GM19324 (cell line): ENCODE data around the gene RFT1.
A peak's percentile ranks its signal among the peaks of the same experiment; 100 is the strongest.

Experiments
- ATAC-seq: cut with Tn5 transposase; IDR thresholded peaks from one replicate; pipeline ENCODE4 v1.9.1; 2021; ENCODE audit warnings: mild to moderate bottlenecking, moderate library complexity; ENCODE audit not compliant: unreplicated experiment, low FRiP score

RFT1 gene, protein sequence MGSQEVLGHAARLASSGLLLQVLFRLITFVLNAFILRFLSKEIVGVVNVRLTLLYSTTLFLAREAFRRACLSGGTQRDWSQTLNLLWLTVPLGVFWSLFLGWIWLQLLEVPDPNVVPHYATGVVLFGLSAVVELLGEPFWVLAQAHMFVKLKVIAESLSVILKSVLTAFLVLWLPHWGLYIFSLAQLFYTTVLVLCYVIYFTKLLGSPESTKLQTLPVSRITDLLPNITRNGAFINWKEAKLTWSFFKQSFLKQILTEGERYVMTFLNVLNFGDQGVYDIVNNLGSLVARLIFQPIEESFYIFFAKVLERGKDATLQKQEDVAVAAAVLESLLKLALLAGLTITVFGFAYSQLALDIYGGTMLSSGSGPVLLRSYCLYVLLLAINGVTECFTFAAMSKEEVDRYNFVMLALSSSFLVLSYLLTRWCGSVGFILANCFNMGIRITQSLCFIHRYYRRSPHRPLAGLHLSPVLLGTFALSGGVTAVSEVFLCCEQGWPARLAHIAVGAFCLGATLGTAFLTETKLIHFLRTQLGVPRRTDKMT

DNA sequence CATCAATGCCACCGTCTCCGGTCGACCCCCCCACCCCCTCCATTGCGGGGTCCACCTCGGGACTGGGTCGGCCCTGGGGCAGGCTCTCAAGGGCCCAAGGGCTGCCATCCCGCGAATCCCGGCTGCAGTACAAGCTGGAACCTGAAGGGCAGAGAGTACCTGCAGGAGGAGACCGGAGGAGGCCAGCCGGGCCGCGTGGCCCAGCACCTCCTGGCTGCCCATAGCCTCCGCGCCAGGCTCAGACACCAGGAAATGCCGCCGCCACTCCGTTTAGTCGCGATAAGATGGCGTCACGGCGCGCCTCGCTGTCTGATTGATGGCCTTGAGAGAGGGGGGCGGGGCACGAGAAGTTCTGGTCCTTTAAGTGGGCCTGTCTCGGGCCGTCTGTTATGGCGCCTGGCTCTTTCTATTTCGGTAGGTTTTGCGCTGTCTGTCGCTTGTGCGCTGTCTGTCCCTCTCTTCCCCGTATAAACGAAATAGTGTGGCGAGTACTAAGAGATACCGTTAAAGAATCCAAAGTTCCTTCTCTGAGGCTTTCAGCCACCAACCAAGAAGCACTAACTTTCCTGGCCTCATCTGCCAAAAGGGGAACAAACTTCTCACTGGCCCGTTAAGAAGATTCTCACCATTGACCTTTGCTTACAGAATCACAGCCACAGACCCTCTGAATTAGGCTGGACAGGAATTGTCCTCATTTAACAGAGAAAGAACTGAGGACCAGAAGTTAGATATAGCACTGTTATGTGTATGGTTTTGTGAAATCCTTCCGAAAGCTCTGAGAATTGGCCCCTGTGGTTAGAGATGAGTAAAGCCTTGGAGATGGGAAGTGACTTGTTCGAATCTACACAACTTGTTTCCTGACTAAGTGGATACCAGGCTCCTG, at the start of gene RFT1:
Gene RFT1, minus strand, starts transcription at position 257 of the 883 bp plus-strand sequence. Its CDS starts 35 bp downstream, at position 222.
- peak; percentile 83 for ATAC-seq

DNA sequence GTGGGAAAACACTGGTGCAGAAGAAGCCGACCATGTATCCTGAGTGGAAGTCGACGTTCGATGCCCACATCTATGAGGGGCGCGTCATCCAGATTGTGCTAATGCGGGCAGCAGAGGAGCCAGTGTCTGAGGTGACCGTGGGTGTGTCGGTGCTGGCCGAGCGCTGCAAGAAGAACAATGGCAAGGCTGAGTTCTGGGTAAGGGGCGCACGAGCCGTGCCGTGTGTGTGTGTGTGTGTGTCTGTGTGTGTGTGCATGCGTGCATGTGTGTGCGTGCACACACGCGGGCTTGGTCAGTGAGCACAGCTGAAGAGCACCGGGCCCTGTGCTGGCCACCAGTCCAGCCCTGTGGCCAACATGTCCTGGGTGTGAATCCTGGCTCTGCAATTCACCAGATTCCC, 49.3 kb upstream of the RFT1 start:
- no peak for ATAC-seq

DNA sequence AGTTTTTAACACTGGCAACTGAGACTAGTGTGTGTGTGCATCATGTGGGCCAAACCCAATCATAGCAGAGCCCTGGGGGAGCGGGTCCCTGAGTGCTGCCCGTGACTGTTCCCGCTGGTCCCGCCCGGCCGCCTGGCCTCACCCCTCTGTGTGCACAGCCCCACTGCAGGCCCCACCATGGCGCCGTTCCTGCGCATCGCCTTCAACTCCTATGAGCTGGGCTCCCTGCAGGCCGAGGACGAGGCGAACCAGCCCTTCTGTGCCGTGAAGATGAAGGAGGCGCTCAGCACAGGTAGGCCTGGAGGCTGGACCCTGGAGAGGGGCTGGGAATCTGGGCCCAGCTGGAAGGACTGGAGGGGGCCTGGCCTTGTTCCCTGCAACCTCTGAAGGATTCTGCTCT, 48.0 kb upstream of the RFT1 start:
- no peak for ATAC-seq

DNA sequence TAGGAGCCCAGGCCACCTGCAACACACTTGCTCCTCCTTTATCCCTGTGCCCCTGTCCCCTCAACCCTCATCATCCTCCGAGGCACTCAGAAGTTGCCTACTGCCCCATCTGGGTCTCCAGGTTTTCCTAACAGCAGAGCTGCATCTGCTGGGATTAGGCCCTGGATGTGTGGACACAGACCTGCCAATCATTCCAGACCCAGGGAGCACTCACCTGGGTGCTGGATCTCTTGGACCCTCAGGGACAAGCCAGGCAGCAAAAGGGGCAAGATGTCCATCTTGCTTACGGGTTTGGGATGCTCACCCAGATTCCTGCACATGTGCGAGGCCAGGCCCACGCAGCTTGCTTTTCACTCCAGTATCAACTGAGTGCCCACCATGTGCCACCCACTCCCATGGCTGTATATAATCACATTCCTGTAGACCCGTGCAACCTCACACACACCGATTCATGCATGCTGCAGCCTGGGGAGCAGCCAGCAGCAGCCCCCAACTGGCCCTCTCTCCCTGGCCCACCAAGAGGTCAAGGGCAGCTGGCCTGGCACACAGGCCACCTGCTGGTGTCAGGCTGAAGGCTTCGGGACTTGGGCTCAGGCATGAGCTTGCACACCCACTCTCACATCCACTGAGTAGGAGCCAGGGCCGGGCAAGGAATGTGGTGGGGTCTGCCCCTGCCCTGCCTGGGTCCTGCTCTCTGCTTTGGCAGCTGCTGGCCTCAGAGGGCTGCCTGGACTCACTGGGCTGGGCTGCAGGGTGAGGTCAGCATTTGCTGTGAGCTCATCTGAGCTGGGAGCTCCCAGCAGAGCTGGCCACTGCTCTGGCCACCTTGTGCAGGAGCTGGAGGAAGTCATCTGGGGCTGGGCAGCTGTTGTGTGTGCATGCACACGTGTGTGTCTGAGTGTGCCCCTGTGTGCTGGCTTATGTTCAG, 45.6 kb upstream of the RFT1 start:
- ATAC-seq = no peak

DNA sequence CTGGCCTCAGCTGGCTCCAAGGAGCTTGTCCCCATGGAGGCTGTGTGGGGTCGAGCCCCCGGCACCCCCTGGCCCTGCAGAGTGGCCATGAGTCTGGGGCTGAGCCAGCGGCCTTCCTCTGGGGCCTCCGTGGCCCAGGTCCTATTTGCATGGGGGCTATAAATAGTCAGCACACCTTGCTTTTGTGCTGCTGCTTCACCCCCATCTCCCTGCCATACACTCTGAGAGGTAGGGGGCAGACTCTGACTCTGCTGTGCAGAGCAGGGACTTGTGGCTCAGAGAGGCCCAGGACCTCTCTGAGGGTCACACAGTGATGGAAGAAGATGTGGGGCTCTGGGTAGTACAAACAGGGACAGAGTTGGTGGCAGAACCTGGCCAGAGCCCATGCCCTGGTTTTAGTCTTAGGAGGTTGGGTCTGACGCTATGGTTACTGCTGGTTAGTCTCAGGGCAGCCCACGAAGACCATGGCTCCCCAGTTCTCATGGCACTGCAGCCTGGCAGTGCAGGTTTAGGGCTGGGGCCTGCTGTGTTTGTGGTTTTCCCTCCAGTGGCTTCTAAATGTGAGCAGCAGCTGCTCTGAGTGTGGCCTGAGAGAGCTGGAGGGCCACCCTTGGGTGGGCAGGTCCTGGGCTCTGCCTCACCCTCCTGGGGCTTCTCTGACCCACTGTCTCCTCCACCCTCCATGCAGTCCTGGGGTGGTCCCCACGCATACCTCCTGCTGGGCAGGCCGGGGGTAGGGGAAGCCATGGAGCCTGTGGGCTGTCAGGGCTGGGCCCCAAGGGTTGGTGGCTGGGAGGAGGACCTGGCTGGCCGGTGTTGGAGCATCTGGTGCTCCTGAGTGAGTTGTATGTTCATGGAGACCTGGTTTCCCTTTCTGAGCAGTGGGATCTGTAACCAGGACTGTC, 44.4 kb upstream of the RFT1 start:
- peak; percentile 63 for ATAC-seq

DNA sequence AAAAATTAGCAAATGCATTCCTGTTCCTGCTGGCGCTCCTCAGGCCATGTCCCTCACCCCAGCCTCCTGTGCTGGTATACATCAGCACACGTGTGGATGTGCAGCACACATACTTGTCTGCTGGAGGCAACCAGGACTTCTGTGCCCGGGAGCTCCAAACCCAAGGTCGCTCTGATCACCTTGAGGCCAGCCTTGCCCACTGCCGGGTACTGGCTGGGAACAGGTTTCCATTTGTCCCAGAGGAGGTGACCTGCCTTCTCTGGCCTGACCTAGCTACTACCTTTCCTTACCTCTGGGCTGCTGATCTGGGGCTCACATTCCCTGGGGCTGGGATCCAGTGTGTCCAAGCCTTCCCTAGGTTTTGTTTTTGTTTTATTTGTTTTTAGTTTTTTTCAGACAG, 42.9 kb upstream of the RFT1 start:
- ATAC-seq = no peak

DNA sequence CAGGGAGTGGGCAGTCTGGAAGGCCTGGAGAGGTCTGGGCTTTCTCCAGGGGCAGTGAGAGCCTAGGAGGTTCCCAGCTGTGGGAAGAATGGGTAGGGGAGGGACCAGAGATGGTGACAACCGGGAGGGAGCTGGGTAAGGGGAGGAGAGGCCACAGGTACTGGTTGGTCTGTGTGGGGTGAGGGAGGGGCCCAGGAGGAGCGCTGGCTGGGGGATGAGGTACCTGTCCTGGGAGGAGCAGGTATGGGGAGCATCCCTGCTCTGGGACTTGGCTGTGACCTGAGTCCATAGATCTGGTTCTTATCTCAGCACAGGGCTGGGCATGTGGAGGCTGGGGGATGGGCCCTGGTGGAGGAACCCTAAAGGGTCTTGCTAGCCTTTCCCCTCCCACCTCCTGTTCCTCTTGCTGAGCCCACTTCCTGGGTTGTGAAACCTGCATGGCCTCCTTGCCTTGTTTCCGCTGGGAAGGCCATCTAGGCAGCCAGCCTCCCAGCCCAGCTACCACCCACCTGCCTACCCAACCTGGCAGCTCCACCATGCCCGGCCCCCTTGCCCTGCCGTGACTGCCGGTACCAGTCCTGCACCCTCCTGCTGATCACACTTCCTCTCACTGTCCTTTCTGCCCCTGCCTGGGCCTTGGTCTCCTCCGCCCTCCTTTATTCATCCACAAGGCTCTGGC, 41.7 kb upstream of the RFT1 start:
- no peak for ATAC-seq

DNA sequence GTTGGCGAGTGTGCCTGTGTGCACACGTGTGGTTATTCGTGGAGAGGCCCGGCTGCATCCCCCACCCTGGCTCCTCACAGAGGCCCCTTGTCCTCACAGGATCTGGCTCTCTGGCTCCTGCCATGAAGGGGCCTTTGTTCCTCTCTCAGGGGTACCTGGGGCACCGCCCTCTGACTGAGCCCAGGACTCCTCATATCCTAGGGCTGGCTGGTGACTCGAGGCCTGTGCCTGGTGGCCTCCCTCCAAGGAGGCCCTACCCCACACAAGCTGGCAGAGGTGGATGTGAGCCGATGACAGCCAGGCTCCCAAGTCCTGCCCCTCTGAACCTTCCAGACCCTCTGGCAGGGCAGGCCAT, 40.8 kb upstream of the RFT1 start:
- ATAC-seq = no peak

DNA sequence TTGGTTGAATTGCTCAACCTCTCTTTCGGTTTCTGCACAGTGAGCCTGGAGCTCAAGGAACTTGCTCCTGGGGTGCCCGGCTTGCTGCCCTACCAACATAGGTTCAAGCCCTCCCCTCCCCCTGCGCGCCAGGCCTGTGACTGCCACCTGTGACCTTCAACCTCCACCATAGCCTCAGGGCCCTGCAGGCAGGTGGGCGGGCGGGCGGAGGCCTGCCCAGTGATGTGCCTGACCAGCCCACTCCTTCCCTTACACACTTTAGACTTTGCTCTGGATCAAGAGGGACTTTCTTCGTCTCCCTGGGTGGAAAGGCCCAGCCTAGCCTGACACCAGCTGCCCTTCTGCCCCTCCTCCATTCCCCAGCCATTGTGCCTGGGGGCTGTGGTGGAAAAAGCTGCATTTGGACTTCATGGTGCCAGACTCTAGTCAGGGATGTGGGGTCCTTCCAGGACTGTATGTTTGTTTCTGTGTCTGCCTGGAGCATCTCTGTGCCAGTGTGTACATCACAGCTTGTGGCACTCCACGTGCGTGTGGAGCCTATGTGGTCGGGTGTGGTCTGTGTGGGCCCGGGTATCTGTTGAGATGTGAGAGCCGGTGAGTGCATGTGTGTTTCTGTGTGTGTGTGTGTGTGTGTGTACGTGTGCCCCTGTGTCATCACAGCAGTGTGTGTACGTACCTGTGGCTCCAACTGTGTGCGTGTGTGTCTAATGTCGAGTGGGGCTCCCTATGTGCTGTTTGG, 40.3 kb upstream of the RFT1 start:
- ATAC-seq = peak; percentile 24

DNA sequence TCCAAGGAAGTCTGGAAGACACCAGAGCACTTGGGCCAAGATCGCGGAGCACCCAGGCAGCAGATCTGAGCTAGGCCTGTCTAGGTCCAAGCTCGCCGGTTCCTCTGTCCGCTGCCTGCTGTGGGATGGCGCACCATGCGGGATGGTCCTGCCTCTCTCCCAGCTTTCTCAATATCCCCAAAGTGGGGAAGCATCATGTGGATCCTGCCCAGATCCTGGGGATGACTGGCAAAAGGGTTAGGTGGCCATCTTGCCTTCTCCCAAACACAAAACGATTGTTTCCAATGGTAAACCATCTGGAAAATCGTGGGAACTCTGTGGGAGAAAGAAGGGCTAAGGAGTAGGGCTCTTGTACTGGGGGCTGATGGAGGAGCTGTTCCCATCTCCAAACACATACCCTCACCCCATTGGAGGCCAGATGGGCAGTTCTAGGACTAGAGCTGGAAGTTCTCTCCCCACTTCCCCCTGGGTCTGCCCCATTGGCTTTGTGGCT, 39.6 kb upstream of the RFT1 start:
- no peak for ATAC-seq

DNA sequence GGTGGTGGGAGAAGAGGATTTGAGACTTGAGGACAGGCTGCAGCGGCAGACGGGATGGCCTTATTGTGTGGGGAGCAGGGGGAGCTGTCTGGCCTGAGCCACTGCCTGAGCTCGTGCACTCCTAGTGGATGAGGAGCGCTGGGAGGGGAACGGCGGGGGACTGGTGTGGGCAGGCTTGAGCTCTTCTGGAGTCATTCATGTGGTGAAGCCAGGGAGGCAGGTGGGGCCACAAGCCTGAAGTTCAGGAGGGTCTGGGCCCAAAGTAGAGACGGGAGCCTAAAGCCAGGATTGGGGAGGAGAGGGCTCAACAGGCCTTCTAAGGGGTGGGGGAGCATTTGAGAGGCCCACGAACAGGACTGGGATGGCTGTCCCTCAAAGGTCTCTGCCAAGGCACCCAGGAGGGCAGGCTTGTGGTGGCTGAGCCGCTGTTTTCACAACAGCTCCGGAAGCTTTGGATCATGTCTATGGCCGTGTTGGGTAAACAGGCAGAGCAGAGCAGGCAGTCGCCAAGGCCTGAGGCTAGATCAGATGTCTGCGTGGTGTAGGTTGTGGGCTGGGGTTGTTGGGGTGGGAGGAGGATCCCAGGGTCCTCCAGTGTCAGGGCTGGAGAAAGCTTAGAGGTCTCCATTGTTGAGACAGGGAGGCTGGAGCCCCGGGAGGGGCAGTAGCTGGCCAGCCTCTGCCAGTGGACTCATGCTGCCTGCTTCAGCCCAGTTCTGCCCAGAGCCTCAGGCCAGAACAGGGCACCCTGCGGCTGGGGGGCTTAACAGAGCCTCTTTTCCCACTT, 39.0 kb upstream of the RFT1 start:
- ATAC-seq = no peak

DNA sequence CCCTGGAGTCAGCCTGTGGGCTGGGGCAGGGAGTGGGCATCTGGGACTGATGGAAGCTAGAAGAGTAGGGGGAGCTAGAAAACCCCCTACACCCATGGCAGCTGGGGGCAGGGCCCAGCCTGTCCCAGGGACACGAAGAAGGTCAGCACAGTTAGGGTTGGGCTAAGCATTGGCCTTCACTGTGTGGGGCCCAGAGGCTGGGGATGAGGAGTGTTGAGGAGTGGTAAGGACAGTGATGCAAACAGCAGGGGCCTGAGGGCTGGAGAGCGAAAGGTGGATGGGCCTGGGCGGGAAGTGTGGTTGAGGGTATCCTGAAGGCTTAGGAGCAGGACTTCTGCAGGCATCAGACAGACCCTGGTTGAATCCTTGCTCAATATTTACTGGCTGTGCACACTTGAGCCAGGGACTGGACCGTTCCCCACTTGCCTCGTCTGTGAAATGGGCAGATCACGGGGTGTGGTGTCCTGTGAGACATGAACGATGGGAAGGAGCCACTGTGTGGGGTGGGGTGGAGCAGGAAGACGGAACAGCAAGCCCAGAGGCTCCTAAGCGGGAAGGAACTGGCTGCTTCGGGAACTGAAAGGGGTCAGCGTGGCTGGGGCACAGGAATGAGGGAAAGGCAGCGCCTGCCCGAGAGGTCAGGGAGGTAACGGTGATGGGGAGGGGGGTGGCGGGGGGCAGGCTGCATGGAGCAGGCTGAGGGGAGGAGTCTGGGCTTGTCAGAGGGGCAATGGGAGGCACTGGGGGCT, 38.1 kb upstream of the RFT1 start:
- no peak for ATAC-seq

DNA sequence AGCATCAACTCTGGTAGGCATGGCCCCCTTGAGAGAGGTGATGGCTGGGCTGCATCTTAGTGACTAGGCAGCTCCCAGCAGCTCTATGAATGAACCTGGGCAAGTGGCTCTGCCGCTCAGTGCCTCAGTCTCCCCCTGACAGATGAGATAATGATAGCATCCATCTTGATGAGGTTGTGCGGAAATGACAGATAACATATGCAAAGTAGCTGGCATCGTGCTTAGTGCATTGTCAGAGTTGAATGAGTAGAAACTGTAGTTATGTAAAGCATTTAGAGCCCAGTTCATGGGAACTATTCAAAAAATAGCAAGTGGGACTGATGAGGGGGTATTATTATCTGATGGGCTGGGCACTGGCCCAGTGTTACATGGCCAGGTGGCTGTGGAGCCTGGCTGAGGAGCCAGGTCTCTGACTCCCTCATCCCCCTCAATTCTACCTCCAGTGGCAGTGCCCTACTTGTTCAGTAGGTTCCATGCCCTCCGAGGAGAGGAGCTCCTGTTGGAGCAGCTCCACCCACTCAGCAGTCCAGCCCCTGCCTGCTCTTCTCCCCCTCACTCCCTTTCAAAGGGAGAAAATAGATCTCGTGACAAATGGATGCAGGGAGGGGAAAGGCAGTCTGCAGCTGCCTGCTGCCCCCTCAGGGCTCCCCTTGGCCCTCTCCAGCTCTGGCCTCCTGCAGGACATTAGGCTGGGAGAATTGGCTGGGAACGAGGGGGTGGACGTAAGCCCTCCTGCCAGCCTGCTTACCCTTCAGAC, 37.4 kb upstream of the RFT1 start:
- ATAC-seq = no peak

DNA sequence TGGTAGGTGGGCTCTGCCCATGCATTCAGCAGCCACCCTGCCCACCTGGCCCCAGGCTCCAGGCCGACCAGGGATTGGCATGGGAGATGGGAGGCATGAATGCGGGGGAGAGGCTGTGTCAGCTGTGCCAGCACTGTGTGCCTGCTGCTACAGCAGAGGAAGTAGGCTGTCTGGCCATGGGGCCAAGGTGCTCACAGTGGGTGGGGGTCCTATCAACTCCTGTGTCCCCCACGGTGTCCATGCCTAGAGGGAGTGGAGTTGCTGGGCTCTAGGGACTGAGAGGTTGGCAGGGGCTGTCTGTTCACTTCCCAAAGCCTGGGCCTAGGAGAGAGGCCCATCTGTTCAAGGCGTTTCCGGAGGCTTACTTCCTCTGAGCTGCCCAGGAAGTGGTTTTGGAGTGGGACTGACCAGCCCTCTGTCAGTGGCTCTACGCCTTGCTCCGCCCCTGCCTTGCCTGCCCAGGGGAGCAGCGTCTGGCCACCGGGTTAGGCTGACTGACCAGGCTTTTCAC, 36.6 kb upstream of the RFT1 start:
- ATAC-seq = no peak

DNA sequence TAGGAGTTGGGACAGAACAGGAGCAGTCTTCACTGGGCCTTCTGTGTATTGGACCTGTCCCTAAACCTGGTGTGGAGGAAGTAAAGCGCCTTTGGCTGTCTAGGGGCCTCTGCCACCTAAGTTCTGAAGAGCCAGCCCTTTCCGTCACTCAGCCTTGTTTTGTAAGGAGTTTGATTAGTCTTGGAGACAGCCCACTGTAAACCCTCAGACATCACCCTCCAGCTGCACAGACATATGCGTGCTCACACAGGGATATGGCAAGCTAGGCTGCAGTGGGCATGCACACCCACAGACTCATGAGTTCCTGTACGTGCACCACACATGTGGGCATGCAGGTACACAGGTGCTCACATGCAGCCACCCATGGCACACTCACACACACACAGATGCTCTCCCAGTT, 36.0 kb upstream of the RFT1 start:
- no peak for ATAC-seq

DNA sequence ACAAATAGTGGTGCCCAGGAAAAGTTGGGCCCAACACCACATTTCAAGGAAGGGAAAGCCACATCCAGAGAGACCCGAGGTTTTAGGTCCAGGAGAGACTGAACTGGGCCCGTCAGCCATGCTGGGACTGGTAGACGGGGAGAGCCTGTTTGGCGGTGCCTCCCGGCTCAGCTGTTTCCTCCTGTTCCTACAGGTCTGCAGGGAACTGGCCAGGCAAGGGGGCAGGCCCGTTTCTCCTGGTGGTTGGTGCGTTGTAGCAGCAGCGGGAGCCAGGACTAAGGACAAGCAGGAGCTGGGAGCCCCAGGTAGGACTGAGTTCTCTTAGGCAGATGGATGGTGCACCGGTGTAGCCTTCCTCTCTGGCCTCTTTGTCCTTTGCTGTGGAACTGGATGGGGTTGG, 34.7 kb upstream of the RFT1 start:
- ATAC-seq = no peak
